GM19468 (cell line): ENCODE results near the gene TOR2A.

ENCODE experiments used
- ATAC-seq: cut with Tn5 transposase; IDR thresholded peaks from one replicate; pipeline ENCODE4 v1.9.1; 2021; ENCODE audit warnings: mild to moderate bottlenecking, moderate library complexity, moderate number of reproducible peaks; ENCODE audit not compliant: unreplicated experiment; ENCODE audit errors: extremely low read depth

Gene TOR2A

DNA sequence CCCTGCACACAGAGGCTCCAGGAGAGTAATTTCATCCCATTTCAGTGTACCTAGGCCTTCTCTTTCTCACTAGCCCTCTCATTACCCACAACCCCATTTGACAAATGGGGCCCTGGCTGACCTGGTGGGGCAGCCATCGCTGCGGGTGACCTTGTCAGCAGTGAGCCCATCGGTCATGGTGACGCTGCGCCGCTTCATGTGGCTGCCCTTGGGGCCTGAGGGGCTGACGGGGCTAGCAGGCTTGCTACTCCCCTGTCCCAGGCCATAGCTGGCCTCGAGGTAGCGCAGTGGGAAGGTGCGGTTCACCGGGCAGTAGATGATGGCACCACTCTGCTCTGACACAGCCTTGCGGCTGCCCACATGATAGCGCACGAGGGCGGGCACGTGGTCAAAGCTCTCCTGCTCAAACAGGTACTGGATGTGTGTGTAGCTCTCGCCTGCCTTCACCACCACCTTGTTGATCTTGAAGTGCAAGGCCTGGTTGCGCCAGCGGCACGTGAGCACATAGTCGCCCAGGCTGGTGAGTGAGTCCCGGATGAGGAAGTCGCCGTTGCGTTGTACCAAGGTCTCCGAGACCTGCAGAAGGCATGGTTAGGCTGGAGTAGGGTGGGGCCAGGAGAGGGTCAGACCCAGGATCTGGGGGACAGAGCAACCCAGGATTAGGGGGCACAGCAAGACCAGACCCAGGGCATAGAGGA, 14.1 kb upstream of the TOR2A start:
- no peak for ATAC-seq

DNA sequence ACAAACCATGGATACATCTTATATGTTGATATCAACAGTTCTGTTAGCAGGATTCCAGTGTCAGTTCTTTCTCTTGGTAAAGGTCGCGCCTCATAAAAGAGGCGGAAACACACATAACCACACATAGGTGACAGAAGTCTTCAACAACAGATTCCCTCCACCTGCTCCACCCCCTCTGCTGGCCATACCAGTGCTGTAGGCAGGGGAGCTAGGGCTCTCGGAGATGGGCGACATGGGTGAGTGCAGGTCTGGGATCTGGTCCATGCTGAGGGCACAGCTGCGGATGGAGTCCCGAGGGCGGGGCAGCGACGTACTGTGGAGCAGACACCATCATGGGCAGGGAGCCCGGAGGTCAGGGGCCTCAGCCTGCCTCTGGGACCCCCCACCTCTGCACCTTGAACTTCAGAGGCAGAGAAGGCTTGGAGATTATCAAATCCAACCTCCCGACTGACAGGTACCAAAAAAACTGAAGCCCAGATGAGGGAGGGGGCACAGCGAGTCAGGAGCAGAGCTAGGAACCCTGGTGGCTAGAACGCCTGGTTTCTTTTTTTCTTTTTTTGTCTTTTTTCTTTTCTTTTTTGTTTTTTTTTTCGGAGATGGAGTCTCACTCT, 12.0 kb upstream of the TOR2A start:
- ATAC-seq: no peak

GRCh38 chr9:127744398-127745110, 9.5 kb upstream of the TOR2A start:
- ATAC-seq: no peak

DNA sequence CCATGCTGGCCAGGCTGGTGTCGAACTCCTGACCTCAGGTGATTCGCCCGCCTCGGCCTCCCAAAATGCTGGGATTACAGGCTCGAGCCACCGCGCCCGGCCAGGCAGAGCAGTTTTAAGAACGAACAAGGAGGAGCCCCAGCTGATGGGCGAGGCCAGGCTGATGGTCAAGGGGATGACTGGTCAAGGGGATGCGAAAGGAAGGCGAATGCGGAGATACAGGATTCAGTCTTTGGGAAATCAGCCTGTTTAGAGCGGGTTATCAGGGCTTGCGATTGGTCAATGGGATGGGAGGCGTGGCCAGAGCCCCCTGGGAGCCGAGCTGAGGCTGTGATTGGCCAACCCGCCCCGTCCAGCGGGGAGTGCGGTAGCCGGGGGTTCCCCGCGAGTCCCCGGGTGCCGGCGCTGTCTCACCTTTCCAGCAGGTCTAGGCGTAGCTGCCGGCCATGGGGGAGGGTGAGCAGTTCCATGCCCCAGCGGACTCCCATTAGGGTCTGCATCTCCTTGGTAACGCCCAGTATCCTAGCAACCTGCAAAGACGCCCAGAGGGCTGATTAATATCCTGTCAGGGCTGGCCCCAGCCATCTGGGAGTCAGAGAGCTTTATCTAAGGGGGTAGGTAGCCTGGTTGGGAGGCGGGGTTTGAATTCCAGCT, 7.5 kb upstream of the TOR2A start:
- ATAC-seq: no peak

DNA sequence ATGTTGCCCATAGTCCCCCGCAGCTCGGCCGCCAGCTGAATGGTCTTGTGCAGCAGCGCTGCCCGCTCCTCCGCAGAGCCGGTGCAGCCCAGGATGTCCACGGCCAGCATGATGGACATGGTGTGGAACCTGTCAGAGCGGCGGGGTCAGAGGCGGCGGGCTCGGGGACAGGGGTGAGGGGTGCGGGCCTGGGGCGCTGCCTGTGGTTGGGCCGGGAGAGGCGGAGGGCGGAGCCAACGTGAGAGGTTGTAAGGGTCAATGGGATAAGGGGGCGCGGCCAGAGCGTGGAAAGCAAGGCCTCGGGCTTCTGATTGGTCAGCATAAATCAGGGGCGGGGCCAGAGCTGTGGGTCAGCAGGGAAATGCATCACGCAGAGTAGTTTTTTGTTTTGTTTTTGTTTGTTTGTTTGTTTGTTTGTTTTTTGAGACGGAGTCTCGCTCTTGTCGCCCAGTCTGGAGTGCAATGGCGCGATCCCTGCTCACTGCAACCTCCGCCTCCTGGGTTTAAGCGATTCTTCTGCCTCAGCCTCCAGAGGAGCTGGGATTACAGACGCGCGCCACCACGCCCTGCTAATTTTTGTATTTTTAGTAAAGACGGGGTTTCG, 6.8 kb upstream of the TOR2A start:
- ATAC-seq: no peak

GRCh38 chr9:127739614-127740330, 4.7 kb upstream of the TOR2A start:
- no peak for ATAC-seq

DNA sequence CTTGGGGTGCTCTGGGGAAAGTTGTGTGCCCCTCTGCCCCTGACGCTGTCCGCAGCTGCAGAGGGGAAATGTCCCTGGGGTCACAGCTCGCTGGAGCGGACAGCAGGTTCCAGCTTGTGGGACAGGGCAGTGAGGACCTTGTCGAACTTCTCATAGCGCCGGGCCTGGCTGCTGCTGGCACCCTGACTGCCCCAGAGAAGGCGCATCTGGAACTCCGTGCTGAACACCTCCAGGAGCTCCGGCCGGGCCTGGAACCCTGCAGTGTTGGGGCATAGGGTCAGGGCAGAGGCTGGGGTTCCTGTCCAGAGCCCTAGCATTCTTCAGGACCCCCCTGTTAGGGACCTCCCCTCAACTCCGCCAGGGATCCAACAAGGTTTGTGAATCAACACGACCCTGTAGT, 3.6 kb upstream of the TOR2A start:
- no peak for ATAC-seq

GRCh38 chr9:127735530-127736185, 564 bp upstream of the TOR2A start:
- ATAC-seq: no peak

- no peak for ATAC-seq
These were observed 797 bp downstream of the TOR2A start for GRCh38 chr9:127734247-127734746.

DNA sequence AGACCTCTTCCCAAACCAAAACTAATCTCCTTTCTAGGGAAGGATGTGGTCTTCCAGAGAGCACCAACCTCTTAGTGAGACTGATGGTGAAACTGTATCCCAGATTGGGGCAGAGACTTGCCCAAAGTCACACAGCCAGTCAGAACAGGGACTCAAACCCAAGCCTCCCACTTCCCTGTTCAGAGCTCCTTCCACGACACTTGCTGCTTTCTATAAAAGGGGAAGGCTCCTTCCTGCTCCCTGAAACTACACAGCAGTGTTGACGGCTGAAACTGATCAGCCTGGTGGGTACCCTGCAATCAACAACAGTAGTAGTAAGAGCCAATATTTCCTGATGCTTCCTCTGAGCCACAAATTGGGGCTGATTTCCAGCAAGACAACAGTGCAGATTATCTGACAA, 1.5 kb downstream of the TOR2A start:
- ATAC-seq: no peak

- ATAC-seq: no peak
These were observed 2.6 kb downstream of the TOR2A start for GRCh38 chr9:127732444-127732843.

DNA sequence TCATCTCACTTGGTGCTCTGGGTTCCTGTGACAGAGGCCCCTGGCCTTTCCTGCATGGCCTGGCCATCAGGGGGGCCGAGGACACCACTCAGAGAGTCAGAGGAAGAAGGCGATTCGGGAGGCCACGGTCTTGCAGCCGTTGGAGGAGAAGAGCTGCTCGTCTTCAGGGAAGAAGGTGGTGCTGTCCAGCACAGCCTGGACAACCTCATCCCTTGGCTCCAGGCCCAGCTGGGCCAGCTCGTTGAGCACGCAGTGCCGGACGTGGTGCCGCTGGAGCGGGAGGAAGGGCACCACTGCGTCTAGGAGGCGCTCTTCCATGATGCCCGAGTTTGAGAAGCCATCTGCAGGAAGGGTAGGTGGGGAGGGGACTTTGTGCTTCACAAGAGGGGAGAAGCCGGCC, 3.2 kb downstream of the TOR2A start:
- no peak for ATAC-seq

GRCh38 chr9:127730799-127731410, 4.2 kb downstream of the TOR2A start:
- no peak for ATAC-seq

- no peak for ATAC-seq
These were observed 4.8 kb downstream of the TOR2A start for GRCh38 chr9:127730262-127730661.

DNA sequence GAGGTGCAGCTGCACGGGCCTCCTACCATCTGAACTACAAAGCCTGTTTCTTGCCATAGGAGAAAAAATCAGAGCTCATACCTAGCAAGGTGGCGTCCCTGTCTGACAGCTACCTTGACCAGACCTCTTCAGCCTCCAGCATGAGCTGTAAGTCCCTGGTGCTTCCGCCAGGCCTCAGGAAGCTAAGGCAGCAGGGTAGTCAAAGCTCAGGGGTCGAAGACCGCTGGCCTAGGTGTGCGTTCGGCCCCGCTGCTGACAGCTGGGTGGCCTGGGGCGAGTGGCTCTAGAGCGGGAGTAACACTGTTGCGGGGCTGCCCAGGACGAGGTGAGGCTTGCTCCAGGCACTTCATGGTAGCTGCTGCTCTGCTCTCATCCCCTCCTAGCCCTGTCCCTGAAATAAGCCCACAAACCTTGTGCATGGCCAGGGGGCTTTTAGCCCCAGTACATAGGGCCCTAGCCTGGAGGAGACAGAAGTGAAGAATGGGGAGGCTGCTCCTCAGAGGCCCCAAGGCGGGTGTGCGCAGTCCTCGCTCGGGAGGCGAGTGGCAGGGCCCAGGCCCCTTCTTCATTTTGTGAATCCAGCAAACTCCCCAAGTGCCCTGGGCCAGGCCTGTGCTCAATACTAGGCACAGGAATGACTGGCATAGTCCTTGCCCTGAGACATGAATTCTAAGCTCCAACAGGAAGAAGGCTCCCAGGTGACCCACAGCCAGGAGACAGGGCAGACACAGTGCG, 5.4 kb downstream of the TOR2A start:
- no peak for ATAC-seq

- no peak for ATAC-seq
These were observed 6.3 kb downstream of the TOR2A start for GRCh38 chr9:127728808-127729207.

DNA sequence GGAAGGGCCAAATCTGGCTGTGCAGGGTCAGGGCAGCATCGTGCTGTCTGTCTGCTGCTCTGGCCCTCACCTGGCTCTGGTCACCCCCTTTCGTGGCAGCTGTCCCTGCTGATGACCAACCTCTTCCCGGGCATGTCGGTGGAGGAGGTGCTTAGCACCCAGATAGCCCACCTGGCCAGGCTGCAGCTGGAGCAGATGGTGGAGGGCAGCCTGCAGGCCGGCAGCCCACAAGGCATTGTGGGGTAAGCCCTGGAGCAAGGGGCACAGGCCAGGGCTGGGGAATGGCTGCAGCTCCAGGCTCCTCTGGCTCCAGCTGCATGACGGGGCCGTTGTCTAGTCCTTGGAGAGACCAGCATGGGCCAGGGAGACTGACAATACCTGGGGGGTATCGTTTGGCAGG, 8.2 kb downstream of the TOR2A start:
- ATAC-seq: no peak

GRCh38 chr9:127724012-127724411, 11.1 kb downstream of the TOR2A start:
- no peak for ATAC-seq
